Lower lobe of right lung (tissue), 2 donors: ENCODE results near the gene DPP7. TPM values are rescaled to one million over a fixed set of nuclear protein-coding genes. Genes with fewer than 3 reads are reported as not detected.

ENCODE experiments used
- ATAC-seq, 2 donors: fragments of 200-7000 bp; cut with Tn5 transposase; one replicate each; pipeline ENCODE4 v1.9.1; 2020 to 2022; ENCODE audit warnings: mild to moderate bottlenecking in 2 of 2, moderate library complexity in 2 of 2
- DNase-seq: peaks from one replicate; pipeline ENCODE4 v3.0.0-alpha.2; 2020
- H3K27ac ChIP-seq: fragments of 200-600 bp; one replicate; pipeline ENCODE4 v1.8.0; 2022
- H3K27me3 ChIP-seq: fragments of 200-600 bp; one replicate; pipeline ENCODE4 v1.8.0; 2022; ENCODE audit warnings: low read depth
- H3K36me3 ChIP-seq: fragments of 200-600 bp; one replicate; pipeline ENCODE4 v1.8.0; 2022; ENCODE audit warnings: mild to moderate bottlenecking
- H3K4me1 ChIP-seq: fragments of 200-600 bp; one replicate; pipeline ENCODE4 v1.8.0; 2022
- H3K4me3 ChIP-seq: fragments of 200-600 bp; one replicate; pipeline ENCODE4 v1.8.0; 2022; ENCODE audit warnings: mild to moderate bottlenecking
- H3K9me3 ChIP-seq: fragments of 200-600 bp; one replicate; pipeline ENCODE4 v1.8.0; 2022
- intact Hi-C: fragments of 100-400 bp; cut with DNase I; formaldehyde crosslinking; loops from one replicate; pipeline ENCODE4 v1.11.0; 2022
- total RNA-seq: library from RNA; stranded (reverse); fragmentation: NEBNext Ultra II Directional; extraction: Animal tissue kit (Norgen Biotek cat#: 25700); gene quantifications from one replicate; pipeline ENCODE4 v1.2.1, GENCODE V29; 2021
- TF ChIP-seq, protein P1 (sequence below): fragments of 200-600 bp; IDR thresholded peaks from one replicate; pipeline ENCODE4 v1.8.0; 2022; ENCODE audit warnings: antibody characterized with exemption, mild to moderate bottlenecking
- donor health status: DM: no; HTN: yes; CAD: no; lungs with severe emphysema.

Gene DPP7
- total RNA-seq, 1 donor from 2014 or later: 190 TPM

DNA sequence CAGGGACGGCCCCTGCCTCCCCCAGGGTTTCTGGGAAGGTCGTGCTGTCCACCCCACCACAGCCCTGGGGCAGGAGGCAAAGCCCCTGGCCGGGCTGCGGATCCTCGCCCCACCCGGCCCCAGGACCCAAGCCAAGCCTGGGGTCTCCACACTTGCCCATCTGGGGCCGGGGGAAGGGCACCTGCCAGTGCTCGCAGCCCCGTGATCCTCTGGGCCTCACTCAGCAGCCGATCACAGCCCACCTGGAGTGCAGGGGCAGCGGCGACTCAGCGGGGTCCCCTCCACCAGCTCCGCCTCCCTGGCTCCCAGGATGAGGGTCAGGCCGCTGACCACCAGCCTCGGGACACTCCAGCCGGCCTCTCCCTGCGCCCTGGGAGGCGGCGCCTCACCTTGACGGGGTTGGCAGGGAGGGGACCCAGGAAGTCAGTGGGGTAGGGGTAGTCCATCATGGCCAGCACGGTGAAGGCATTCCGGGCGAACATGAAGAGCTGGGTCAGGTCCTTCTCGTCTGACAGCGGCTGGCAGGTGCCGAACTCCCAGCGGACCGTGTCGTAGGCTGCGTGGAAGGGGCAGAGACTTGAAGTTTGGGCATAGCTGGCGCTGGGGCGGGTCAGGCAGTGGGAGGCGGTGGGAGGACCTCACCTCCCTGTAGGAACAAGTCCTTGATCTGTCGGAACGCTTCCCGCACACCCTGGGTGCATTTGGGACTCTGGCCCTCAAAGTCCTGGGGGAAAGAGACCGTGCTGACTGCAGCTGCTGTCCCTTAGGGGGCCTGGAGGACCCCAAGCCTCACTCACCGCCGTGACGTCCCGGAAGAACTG lies 1.8 kb downstream of the DPP7 start:
- Histone ChIP-seq H3K9me3 (no peaks in the 10 kb centered on the region), H3K27ac (no peak overlapping the region), H3K4me1 (peaks cover 14% of the 10 kb centered on the region), H3K27me3 (no peaks in the 10 kb centered on the region), H3K4me3 (no peak overlapping the region), H3K36me3 (peaks cover 52% of the 10 kb centered on the region)
- no peak for ATAC-seq
- intact Hi-C loops: no loop called here
- TF ChIP-seq, protein P1, sequence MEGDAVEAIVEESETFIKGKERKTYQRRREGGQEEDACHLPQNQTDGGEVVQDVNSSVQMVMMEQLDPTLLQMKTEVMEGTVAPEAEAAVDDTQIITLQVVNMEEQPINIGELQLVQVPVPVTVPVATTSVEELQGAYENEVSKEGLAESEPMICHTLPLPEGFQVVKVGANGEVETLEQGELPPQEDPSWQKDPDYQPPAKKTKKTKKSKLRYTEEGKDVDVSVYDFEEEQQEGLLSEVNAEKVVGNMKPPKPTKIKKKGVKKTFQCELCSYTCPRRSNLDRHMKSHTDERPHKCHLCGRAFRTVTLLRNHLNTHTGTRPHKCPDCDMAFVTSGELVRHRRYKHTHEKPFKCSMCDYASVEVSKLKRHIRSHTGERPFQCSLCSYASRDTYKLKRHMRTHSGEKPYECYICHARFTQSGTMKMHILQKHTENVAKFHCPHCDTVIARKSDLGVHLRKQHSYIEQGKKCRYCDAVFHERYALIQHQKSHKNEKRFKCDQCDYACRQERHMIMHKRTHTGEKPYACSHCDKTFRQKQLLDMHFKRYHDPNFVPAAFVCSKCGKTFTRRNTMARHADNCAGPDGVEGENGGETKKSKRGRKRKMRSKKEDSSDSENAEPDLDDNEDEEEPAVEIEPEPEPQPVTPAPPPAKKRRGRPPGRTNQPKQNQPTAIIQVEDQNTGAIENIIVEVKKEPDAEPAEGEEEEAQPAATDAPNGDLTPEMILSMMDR: no peak
- DNase-seq: no peak

DNA sequence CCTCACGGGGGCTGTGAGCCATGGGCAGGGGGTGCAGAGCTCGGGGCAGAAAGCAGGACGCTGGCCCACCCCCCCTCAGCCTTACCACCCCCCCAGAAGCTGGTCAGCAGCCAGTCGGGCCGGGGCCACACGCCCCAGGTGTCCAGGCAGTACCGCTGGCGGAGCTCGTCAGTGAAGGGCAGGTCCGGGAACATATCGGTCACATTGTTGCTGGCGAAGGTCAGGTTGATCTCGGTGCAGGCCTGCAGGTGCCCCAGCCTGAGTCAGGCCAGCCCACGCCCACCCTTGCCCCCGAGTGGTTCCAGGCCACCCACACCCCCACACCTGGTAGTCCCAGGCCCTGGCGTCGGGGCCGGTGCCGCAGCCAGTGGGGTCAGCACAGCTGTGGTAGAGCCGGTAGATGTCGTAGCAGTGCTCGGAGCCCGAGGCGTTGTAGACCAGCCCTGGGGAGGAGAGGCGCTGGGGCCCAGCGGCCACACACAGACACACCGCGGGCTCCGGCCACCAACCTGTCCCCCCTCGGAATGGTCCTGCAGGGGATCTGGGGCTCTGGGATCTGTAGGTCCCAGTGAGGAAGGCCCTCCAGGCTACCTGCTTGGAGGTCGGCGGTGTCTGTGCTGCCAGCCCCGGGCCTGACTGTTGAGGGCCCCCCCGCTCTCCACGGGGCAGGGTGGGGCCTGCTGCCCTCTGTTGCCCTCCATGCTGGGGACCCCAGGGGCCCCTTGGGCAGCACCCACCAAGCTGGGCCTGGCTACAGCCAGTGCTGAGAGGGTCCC lies 2.6 kb downstream of the DPP7 start:
- Histone ChIP-seq H3K4me3 (no peak overlapping the region), H3K27me3 (no peaks in the 10 kb centered on the region), H3K9me3 (no peaks in the 10 kb centered on the region), H3K4me1 (peaks cover 14% of the 10 kb centered on the region), H3K36me3 (peaks cover 60% of the 10 kb centered on the region), H3K27ac (no peak overlapping the region)
- DNase-seq (no peak), ATAC-seq (no peak)
- intact Hi-C loops: no loop called here
- TF ChIP-seq, protein P1: no peak

DNA sequence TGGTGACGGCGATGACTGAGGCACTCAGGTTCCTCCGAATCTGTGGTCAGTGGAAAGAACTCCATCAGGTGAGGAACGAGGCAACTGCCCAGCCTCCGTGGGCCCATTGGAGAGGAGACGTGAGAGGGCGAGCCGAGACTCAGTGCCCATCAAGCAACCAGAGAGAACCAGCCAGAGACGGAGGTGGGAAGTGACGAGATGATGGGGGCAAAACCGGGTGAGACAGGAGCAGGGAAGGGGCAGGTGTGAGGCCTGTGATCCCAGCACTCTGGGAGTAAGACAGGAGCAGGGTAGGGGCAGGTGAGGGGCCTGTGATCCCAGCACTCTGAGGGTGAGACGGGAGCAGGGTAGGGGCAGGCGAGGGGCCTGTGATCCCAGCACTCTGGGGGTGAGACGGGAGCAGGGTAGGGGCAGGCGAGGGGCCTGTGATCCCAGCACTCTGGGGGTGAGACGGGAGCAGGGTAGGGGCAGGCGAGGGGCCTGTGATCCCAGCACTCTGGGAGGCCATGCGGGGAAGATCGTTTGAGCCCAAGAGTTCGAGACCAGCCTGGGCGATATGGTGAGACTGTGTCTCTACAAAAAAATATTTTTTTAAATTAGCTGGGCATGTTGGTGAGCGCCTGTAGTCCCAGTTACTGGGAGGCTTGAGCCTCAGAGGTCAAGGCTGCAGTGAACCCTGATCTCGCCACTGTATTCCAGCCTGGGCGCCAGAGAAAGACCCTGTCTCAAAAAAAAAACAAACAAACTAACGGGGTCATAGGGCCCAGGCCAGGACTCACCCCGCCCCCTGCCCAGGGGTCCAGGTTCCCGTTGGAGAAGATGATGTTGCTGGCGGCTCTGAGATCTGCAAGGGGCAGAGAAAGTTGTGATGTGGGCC lies 3.4 kb downstream of the DPP7 start:
- Histone ChIP-seq H3K36me3 (peaks cover 68% of the 10 kb centered on the region), H3K9me3 (no peaks in the 10 kb centered on the region), H3K4me3 (no peak overlapping the region), H3K27me3 (no peaks in the 10 kb centered on the region), H3K4me1 (peaks cover 14% of the 10 kb centered on the region), H3K27ac (no peak overlapping the region)
- TF ChIP-seq, protein P1: no peak
- intact Hi-C loops: no loop called here
- no peak for DNase-seq
- no peak for ATAC-seq

DNA sequence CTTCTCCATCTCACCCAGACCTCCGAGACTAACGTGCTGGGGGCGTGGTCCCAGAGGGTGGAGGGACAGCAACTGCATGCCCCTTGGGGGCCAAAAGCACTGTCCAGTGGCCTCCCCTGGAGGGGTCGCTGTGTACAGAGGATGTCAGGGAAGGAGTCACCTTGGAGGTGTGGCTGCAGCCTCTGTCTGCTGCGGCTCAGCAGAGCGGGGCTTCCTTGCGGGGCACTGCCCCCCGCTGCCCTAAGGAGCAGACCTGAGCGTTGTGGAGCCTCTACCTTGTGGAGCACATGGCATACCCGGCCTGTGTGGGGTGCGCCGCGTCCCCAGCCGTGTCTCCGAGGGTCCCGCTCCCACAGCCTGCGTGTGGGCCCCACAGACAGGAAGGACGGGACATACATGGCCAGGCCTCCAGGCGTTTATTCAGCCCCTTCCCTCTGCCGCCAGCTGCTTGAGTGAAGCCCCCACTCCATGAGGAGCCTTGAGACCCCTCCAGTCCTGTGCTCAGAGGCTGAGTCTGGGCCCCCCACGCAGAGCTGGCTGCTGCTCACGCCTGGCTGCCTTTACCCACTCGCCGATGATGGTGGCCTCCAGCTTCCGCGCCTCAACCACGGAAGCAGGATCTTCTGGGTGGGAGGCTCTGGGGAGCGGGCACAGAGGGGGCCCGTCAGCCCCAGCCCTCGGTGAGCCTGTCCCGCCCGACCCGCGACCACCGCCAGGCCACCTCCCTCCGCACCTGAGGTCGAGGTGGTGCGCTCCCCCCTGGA lies 4.2 kb downstream of the DPP7 start:
- Histone ChIP-seq H3K4me3 (no peak overlapping the region), H3K4me1 (peaks cover 12% of the 10 kb centered on the region), H3K27ac (no peak overlapping the region), H3K9me3 (no peaks in the 10 kb centered on the region), H3K27me3 (no peaks in the 10 kb centered on the region), H3K36me3 (peaks cover 76% of the 10 kb centered on the region)
- DNase-seq (no peak), ATAC-seq (no peak)
- TF ChIP-seq, protein P1: no peak
- intact Hi-C loops: no loop called here
